Aorta (tissue), 5 donors: Measurements from ENCODE around the gene KLF8. TPM values are rescaled to one million over a fixed set of nuclear protein-coding genes. Genes with fewer than 3 reads are reported as not detected.

ENCODE experiments used
- ATAC-seq: fragments of 200-7000 bp; cut with Tn5 transposase; one replicate; pipeline ENCODE4 v1.9.1; 2022; ENCODE audit warnings: moderate library complexity; ENCODE audit not compliant: low FRiP score
- DNase-seq, 2 donors: peaks; one replicate each; pipeline ENCODE4 v3.0.0-alpha.2; 2020
- H3K27ac ChIP-seq, 2 donors: one replicate each; pipeline ENCODE4 v1.5.1; 2013; ENCODE audit warnings: low read length in 2 of 2, mild to moderate bottlenecking in 2 of 2, moderate library complexity in 2 of 2, control low read depth in 1 of 2, inconsistent platforms in 1 of 2, low read depth in 1 of 2
- H3K27me3 ChIP-seq, 2 donors: one replicate each; pipeline ENCODE4 v1.6.1; 2013; ENCODE audit warnings: control low read depth in 1 of 2, low read length in 1 of 2, mild to moderate bottlenecking in 1 of 2, moderate library complexity in 1 of 2; ENCODE audit not compliant: insufficient read depth in 2 of 2, control insufficient read depth in 1 of 2
- H3K36me3 ChIP-seq, 2 donors: one replicate each; pipeline ENCODE4 v1.6.1; 2013; ENCODE audit warnings: control low read depth in 1 of 2, low read length in 1 of 2, mild to moderate bottlenecking in 1 of 2; ENCODE audit not compliant: insufficient read depth in 2 of 2, control insufficient read depth in 1 of 2
- H3K4me1 ChIP-seq, 2 donors: one replicate each; pipeline ENCODE4 v1.6.1; 2013; ENCODE audit warnings: low read length in 2 of 2, control low read depth in 1 of 2, mild to moderate bottlenecking in 1 of 2, moderate library complexity in 1 of 2; ENCODE audit not compliant: insufficient read depth in 2 of 2, control insufficient read depth in 1 of 2
- H3K4me3 ChIP-seq, 2 donors: one replicate each; pipeline ENCODE4 v1.5.1; 2013; ENCODE audit warnings: low read length in 2 of 2, control low read depth in 1 of 2, mild to moderate bottlenecking in 1 of 2
- H3K9me3 ChIP-seq: one replicate; pipeline ENCODE4 v1.6.1; 2013; ENCODE audit warnings: mild to moderate bottlenecking, low read length; ENCODE audit not compliant: control insufficient read depth
- WGBS, 2 donors: extraction: QIAGEN DNeasy Blood & Tissue Kit; methylation state at CpG; one replicate each; pipeline ENCODE4 v1.1.7; 2013; 5-methylcytosine and 5-hydroxymethylcytosine counted together
- intact Hi-C, 2 donors: fragments of 100-400 bp; cut with DNase I; formaldehyde crosslinking; loops; one replicate each; pipeline versions ENCODE4 v1.14.2 to v1.15.0; 2022
- polyA plus RNA-seq, 2 donors: library from polyadenylated mRNA; stranded (reverse); fragments of 200-250 nt; gene quantifications; one replicate each; pipeline ENCODE4 v1.2.3, GENCODE V29; 2013
- total RNA-seq, 2 donors: library from RNA; stranded (reverse); fragmentation: NEBNext Ultra II Directional; extraction: Animal tissue kit (Norgen Biotek cat#: 25700); gene quantifications; one replicate each; pipeline ENCODE4 v1.2.1, GENCODE V29; 2021
- donor health status: healthy with polysubstance abuse.
- donor health status: Bipolar disorder and iron deficiency.
- donor health status: DM: no; HTN: no; CAD: no.
- donor health status: DM: no; HTN: no; CAD: no.
- donor health status: DM: yes; HTN: yes; CAD: no.

KLF8 gene
- total and polyA plus RNA-seq, 4 donors, result 1.5 to 28.3 (median 22.2) TPM

- intact Hi-C loops, result no loop called here
- WGBS, 2 donors, result 56 to 81% methylated on average over 3 of the region's 3 CpGs
These were observed 82.2 kb downstream of the KLF8 start for GRCh38 chrX:56314334-56314733.

GRCh38 chrX:56318076-56318475 lies 85.9 kb downstream of the KLF8 start:
- no peaks in the 10 kb centered on the region for H3K4me1 ChIP-seq
- no peak for ATAC-seq
- 69 to 83% methylated on average over 2 of the region's 2 CpGs for WGBS, 2 donors
- no peaks in the 10 kb centered on the region for H3K27me3 ChIP-seq
- intact Hi-C loops, result no loop called here
- no peak overlapping the region for H3K4me3 ChIP-seq
- H3K27ac ChIP-seq, result no peak overlapping the region
- no peak for DNase-seq
- H3K9me3 ChIP-seq, result no peaks in the 10 kb centered on the region
- no peaks in the 10 kb centered on the region for H3K36me3 ChIP-seq

More at GRCh38 chrX:56314334-56314733, 82.2 kb downstream of the KLF8 start:
- no peak for DNase-seq
- Histone ChIP-seq H3K36me3 (no peaks in the 10 kb centered on the region), H3K27ac (no peak overlapping the region), H3K27me3 (no peaks in the 10 kb centered on the region), H3K4me1 (no peaks in the 10 kb centered on the region), H3K4me3 (no peak overlapping the region), H3K9me3 (no peaks in the 10 kb centered on the region)
- no peak for ATAC-seq

GRCh38 chrX:56319165-56319564 lies 87.0 kb downstream of the KLF8 start:
- ATAC-seq, result no peak
- no peak for DNase-seq
- Histone ChIP-seq H3K36me3 (no peaks in the 10 kb centered on the region), H3K4me1 (no peaks in the 10 kb centered on the region), H3K9me3 (no peaks in the 10 kb centered on the region), H3K27me3 (no peaks in the 10 kb centered on the region), H3K4me3 (no peak overlapping the region), H3K27ac (no peak overlapping the region)
- intact Hi-C loops, result no loop called here
